ENCODE measurements around the gene PTPN11. TPM values are rescaled to one million over a fixed set of nuclear protein-coding genes. Genes with fewer than 3 reads are reported as not detected.

PTPN11 gene
- total and polyA plus RNA-seq, 4 donors = 33.7 to 73.3 (median 36.4) TPM

- Histone ChIP-seq H3K9ac (ENCODE audit: low read depth in 1 of 2, low read length in 2 of 2) (no peak overlapping the region), H3K36me3 (ENCODE audit: control insufficient read depth in 4 of 4, insufficient read depth in 3 of 4, low read depth in 1 of 4, low read length in 3 of 4) (peaks cover 12 to 60% (median 26%) of the 10 kb centered on the region in 4 donors), H3K4me3 (ENCODE audit: low read depth in 1 of 3, low read length in 3 of 3) (no peak overlapping the region), H3K27ac (ENCODE audit: low read depth in 1 of 2, low read length in 2 of 2) (no peak overlapping the region), H3K9me3 (ENCODE audit: control insufficient read depth in 4 of 4, low read length in 3 of 4) (no peaks in the 10 kb centered on the region), H3K27me3 (ENCODE audit: control insufficient read depth in 4 of 4, insufficient read depth in 4 of 4, low read length in 3 of 4) (no peaks in the 10 kb centered on the region), H3K4me1 (ENCODE audit: control insufficient read depth in 4 of 4, insufficient read depth in 4 of 4, low read length in 3 of 4) (no peaks in the 10 kb centered on the region)
- no peak for TF ChIP-seq JUND (IDR thresholded peaks at IDR 0.05)
- no peak for TF ChIP-seq EGR1 (IDR thresholded peaks at IDR 0.05; ENCODE audit: low read depth in 2 of 2)
- TF ChIP-seq HNF4A (conservative IDR thresholded peaks at IDR 0.05) = no peak
- no peak for TF ChIP-seq HNF4G (IDR thresholded peaks at IDR 0.05)
- no peak for TF ChIP-seq MAX (IDR thresholded peaks at IDR 0.05)
- TF ChIP-seq FOXA2 (IDR thresholded peaks at IDR 0.05) = no peak
- no peak for TF ChIP-seq CTCF (IDR thresholded peaks at IDR 0.05; ENCODE audit: low read depth, low read length, missing input control)
- TF ChIP-seq GABPA (IDR thresholded peaks at IDR 0.05 in 1 of 2, conservative IDR thresholded peaks at IDR 0.05 in 1 of 2) = no peak
- TF ChIP-seq NR2F2 (IDR thresholded peaks at IDR 0.05) = no peak
- TF ChIP-seq REST (IDR thresholded peaks at IDR 0.05) = no peak
- no peak for TF ChIP-seq TAF1 (conservative IDR thresholded peaks at IDR 0.05)
- no peak for TF ChIP-seq YY1 (IDR thresholded peaks at IDR 0.05)
- TF ChIP-seq SP1 (IDR thresholded peaks at IDR 0.05) = no peak
- no peak for TF ChIP-seq RXRA (IDR thresholded peaks at IDR 0.05)
- no peak for TF ChIP-seq ZBTB33 (IDR thresholded peaks at IDR 0.05)
- TF ChIP-seq FOXA1 (IDR thresholded peaks at IDR 0.05) = no peak
- no peak for TF ChIP-seq ATF3 (IDR thresholded peaks at IDR 0.05)
- DNase-seq (ENCODE audit: low spot score) = no peak
- 97% methylated on average over 6 of the region's 6 CpGs for WGBS
Measured at GRCh38 chr12:112488257-112488876, 69.6 kb downstream of the PTPN11 start.

Measured in liver (tissue), 9 donors.